HepG2 (cell line): Measurements from ENCODE around the gene PRKCI. TPM values are rescaled to one million over a fixed set of nuclear protein-coding genes. Genes with fewer than 3 reads are reported as not detected.
A peak's percentile ranks its signal among the peaks of the same experiment; 100 is the strongest.

Experiments used
- AGO2 ChIP-seq: fragments of 200-400 bp; formaldehyde crosslinking; optimal IDR thresholded peaks from 2 replicates; pipeline ENCODE3; 2017; ENCODE audit warnings: mild to moderate bottlenecking, low read depth, low read length, moderate library complexity
- ATM ChIP-seq: fragments of 450-650 bp; IDR thresholded peaks from 2 replicates; pipeline ENCODE4 v1.7.1; 2017; ENCODE audit warnings: mild to moderate bottlenecking, borderline replicate concordance
- DMAP1 ChIP-seq: IDR thresholded peaks from 2 replicates; pipeline ENCODE4 v1.6.1; 2016
- HIC2 ChIP-seq: sonication (generic); formaldehyde crosslinking; IDR thresholded peaks from 2 replicates; pipeline ENCODE4 v1.9.0; 2022; ENCODE audit warnings: low read depth, missing genetic modification reagents
- KLF11 ChIP-seq: IDR thresholded peaks from 2 replicates; pipeline ENCODE4 v1.6.1; 2016; ENCODE audit warnings: missing compliant biosample characterization
- KLF13 ChIP-seq: sonication (generic); formaldehyde crosslinking; IDR thresholded peaks from 2 replicates; pipeline ENCODE4 v1.4.0; 2020; ENCODE audit warnings: mild to moderate bottlenecking, missing genetic modification reagents
- NAIF1 ChIP-seq: sonication (generic); formaldehyde crosslinking; IDR thresholded peaks from 2 replicates; pipeline ENCODE4 v1.5.0; 2020; ENCODE audit warnings: mild to moderate bottlenecking, missing genetic modification reagents, borderline replicate concordance
- NCOR1 ChIP-seq: fragments of 200-600 bp; sonication (generic); IDR thresholded peaks from 2 replicates; pipeline ENCODE4 v1.7.0; 2017; ENCODE audit warnings: antibody characterized with exemption, low read length, borderline replicate concordance
- PHF20 ChIP-seq: sonication (generic); formaldehyde crosslinking; IDR thresholded peaks from 2 replicates; pipeline ENCODE4 v1.5.0; 2020; ENCODE audit warnings: mild to moderate bottlenecking, missing genetic modification reagents
- RBFOX2 ChIP-seq: fragments of 200-400 bp; formaldehyde crosslinking; IDR thresholded peaks from 2 replicates; pipeline ENCODE4 v1.6.1; 2017; ENCODE audit warnings: low read depth, mild to moderate bottlenecking, low read length
- SP4 ChIP-seq: sonication (generic); formaldehyde crosslinking; IDR thresholded peaks from 2 replicates; pipeline ENCODE4 v1.8.1; 2023; ENCODE audit warnings: mild to moderate bottlenecking, missing genetic modification reagents
- ZBTB7A ChIP-seq: sonication (generic); formaldehyde crosslinking; IDR thresholded peaks from 2 replicates; pipeline ENCODE4 v1.8.0; 2022; ENCODE audit warnings: mild to moderate bottlenecking, missing genetic modification reagents
- ZFP91 ChIP-seq: sonication (generic); formaldehyde crosslinking; IDR thresholded peaks from 2 replicates; pipeline ENCODE4 v1.9.0; 2022; ENCODE audit warnings: missing genetic modification reagents, mild to moderate bottlenecking, borderline replicate concordance
- ZIK1 ChIP-seq: sonication (generic); formaldehyde crosslinking; IDR thresholded peaks from 2 replicates; pipeline ENCODE4 v1.5.0; 2020; ENCODE audit warnings: mild to moderate bottlenecking, low read depth, missing genetic modification reagents, borderline replicate concordance
- ZNF460 ChIP-seq: sonication (generic); formaldehyde crosslinking; IDR thresholded peaks from 2 replicates; pipeline ENCODE4 v1.5.1; 2020; ENCODE audit warnings: missing genetic modification reagents, mild to moderate bottlenecking, borderline replicate concordance
- ZNF484 ChIP-seq: sonication (generic); formaldehyde crosslinking; IDR thresholded peaks from 2 replicates; pipeline ENCODE4 v1.5.1; 2020; ENCODE audit warnings: mild to moderate bottlenecking, low read depth, missing genetic modification reagents, borderline replicate concordance
- ZNF546 ChIP-seq: sonication (generic); formaldehyde crosslinking; conservative IDR thresholded peaks from 2 replicates; pipeline ENCODE4 v1.8.1; 2023; ENCODE audit warnings: mild to moderate bottlenecking, missing genetic modification reagents
- ZNF737 ChIP-seq: sonication (generic); formaldehyde crosslinking; IDR thresholded peaks from 2 replicates; pipeline ENCODE4 v1.5.0; 2020; ENCODE audit warnings: missing genetic modification reagents, mild to moderate bottlenecking, borderline replicate concordance
- ZNF766 ChIP-seq: sonication (generic); formaldehyde crosslinking; IDR thresholded peaks from 2 replicates; pipeline ENCODE4 v1.5.0; 2020; ENCODE audit warnings: missing genetic modification reagents, borderline replicate concordance
- polyA plus RNA-seq, 8 experiments: library from polyadenylated mRNA; depleted of rRNA in 3 of 8; stranded (reverse) in 7 of 8; unstranded in 1 of 8; fragments of >200 nt; fragmentation: Illumina TruSeq in 4 of 8; extraction: Trizol in 4 of 8; gene quantifications; 2 replicates each; pipeline versions ENCODE4 v1.2.1 to v1.2.3, GENCODE V29; 2011 to 2016; ENCODE audit warnings: low read depth in 4 of 8, missing spikeins in 1 of 8, mixed read lengths in 1 of 8; ENCODE audit not compliant: insufficient read depth in 1 of 8
- total RNA-seq, 5 experiments: library from RNA; depleted of rRNA; stranded (reverse); fragments of >200 nt; fragmentation: Illumina TruSeq; extraction: Trizol; gene quantifications; 2 replicates each; pipeline ENCODE4 v1.2.3, GENCODE V29; 2016; ENCODE audit warnings: low read depth in 1 of 5
- TF ChIP-seq, protein P1 (sequence below): sonication (generic); formaldehyde crosslinking; IDR thresholded peaks from 2 replicates; pipeline ENCODE4 v1.8.0; 2022; ENCODE audit warnings: missing genetic modification reagents, mild to moderate bottlenecking, moderate library complexity, borderline replicate concordance
- TF ChIP-seq, protein P2 (sequence below): IDR thresholded peaks from 2 replicates; pipeline ENCODE4 v1.6.1; 2016; ENCODE audit warnings: missing genetic modification reagents, missing compliant biosample characterization

PRKCI gene
- total and polyA plus RNA-seq, 2 of the 13 experiments (the other 11 are each of a cell fraction or from before 2014, with no cell fraction given) = 17.2 to 30.4 TPM

DNA sequence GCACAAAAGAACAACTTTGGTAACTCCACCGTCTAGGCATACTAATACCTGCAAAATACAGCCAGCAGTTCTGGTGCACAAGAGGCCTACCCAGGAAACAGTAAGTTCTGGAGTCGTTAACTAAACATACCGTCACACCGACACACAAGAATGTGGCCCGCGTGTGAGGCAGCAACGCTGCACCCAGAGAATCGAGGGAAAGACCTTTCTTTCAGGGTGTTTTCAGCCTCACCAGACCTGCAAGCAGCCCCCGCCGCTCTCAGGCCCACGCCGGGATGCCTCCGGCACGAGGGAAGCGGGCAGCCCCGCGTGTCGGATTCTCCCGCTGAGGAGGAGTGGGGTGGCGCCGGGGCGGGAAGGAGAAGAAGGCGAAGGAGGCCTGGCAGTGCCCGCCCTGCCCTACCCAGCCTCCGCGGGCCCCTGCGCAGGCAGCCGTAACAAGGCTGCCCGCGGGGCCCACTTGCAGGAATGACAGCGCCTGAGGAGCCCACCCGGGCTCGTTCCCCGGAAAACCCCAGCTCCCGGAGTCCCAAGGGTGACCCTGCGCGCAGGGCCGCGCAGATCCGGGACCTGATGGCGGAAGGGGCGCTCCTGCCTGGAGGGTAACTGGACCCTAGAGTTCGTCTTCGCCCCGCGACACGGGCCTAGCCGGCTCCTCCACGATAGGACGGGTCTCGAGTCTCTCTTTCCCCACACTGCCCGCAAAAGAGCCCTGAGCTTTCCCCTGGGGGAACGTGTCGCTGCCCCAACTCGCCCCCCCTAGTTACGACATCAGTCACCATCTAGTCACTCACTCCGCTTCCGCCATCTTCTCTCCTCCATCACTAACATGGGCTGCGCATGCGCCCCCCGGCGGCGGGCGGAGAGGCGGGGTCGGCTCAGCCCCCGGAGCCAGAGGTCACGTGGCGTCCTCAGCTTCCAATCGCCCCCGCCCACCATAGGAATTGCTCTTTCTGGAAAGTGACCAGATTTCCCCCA, 41.0 kb upstream of the PRKCI start, which contains the start of gene PHC3 (continued):
- TF ChIP-seq ZNF484 (no peak), NAIF1 (CRISPR knock-in tag) (peak; percentile 82; the same call in 1 of the 2 replicates), ZFP91 (CRISPR knock-in tag) (peak; percentile 85), AGO2 (peak; percentile 94), KLF13 (CRISPR knock-in tag) (0 out of 2 replicates have a peak, but pooled peaks have one; percentile 39), PHF20 (CRISPR knock-in tag) (no peak), HIC2 (CRISPR knock-in tag) (peak; percentile 47), KLF11 (CRISPR knock-in tag) (0 out of 2 replicates have a peak, but pooled peaks have one; percentile 24), ZBTB7A (CRISPR knock-in tag) (0 out of 2 replicates have a peak, but pooled peaks have one; percentile 15), ZNF460 (no peak), RBFOX2 (peak; percentile 87), NCOR1 (no peak), ZNF766 (CRISPR knock-in tag) (peak; percentile 54; the same call in 1 of the 2 replicates), SP4 (no peak), DMAP1 (peak; percentile 84), ZNF546 (peak; percentile 78; the same call in 1 of the 2 replicates), ZNF737 (CRISPR knock-in tag) (peak; percentile 68), ATM (no peak), ZIK1 (CRISPR knock-in tag) (0 out of 2 replicates have a peak, but pooled peaks have one; percentile 15)
- TF ChIP-seq, protein P1, sequence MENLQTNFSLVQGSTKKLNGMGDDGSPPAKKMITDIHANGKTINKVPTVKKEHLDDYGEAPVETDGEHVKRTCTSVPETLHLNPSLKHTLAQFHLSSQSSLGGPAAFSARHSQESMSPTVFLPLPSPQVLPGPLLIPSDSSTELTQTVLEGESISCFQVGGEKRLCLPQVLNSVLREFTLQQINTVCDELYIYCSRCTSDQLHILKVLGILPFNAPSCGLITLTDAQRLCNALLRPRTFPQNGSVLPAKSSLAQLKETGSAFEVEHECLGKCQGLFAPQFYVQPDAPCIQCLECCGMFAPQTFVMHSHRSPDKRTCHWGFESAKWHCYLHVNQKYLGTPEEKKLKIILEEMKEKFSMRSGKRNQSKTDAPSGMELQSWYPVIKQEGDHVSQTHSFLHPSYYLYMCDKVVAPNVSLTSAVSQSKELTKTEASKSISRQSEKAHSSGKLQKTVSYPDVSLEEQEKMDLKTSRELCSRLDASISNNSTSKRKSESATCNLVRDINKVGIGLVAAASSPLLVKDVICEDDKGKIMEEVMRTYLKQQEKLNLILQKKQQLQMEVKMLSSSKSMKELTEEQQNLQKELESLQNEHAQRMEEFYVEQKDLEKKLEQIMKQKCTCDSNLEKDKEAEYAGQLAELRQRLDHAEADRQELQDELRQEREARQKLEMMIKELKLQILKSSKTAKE (CRISPR knock-in tag) = no peak
- TF ChIP-seq, protein P2, sequence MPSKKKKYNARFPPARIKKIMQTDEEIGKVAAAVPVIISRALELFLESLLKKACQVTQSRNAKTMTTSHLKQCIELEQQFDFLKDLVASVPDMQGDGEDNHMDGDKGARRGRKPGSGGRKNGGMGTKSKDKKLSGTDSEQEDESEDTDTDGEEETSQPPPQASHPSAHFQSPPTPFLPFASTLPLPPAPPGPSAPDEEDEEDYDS (CRISPR knock-in tag) = peak; percentile 65
